NCI-H82 (cell line): Measurements from ENCODE around the gene XXYLT1.
"Not testable (repeated sequence)": the region's sequence is repeated elsewhere in the genome, so short reads cannot be mapped to it uniquely, and the experiment has no call there.

Experiments
- DNase-seq: peaks from one replicate; lab custom pipeline; 2025; lab: John Stamatoyannopoulos, UW

Gene XXYLT1

GRCh38 chr3:195226900-195227447 lies 44.0 kb downstream of the XXYLT1 start:
- DNase-seq = peak; percentile 23

GRCh38 chr3:195226445-195226844 lies 44.5 kb downstream of the XXYLT1 start:
- no peak for DNase-seq

- DNase-seq = no peak
These were observed 45.9 kb downstream of the XXYLT1 start for GRCh38 chr3:195224980-195225580.

DNA sequence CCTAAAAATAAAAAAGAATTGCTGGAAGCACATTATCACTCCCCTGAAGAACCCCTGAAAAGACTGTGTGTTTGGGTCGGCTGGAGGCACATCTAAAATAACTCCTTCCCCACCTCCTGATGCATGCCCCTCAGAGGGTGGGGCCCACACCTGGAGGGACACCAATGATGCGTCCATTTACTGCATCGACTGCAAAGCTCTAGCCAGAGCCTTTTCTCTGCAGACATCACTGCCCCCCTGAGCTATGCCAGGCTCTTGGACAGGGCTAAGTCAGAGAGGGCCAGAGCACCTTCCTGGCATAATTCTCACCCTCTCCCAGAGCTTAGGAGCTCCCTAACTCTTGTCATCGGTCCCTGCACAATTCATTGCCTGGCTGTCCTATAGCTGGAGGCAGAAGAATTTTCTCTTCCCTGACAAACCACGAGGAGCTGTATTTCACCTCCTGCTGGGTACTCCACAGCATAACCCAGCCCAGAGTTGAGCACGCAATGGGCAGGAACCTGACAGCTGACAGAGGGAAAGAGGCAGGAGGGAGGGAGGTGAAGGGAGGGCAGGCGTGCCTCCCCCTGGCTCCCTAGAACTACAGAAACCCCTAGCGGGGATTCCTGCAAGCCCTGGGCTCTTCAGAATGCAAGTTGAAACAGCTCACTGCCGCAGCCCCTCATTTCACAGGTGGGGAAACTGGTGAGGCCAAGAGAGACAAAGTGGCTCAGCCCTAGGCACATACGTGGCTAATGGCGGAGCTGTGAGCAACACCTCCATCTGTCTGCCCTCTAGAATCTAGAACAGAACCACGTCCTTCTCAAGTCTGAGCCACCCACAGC lies 46.6 kb downstream of the XXYLT1 start:
- no peak for DNase-seq

- no peak for DNase-seq
These were observed 48.9 kb downstream of the XXYLT1 start for GRCh38 chr3:195221876-195222617.

GRCh38 chr3:195221015-195221853 lies 49.7 kb downstream of the XXYLT1 start:
- no peak for DNase-seq

- DNase-seq = no peak
These were observed 51.4 kb downstream of the XXYLT1 start for GRCh38 chr3:195219351-195220230.

- not testable (repeated sequence) for DNase-seq
These were observed 52.6 kb downstream of the XXYLT1 start for GRCh38 chr3:195218331-195218730.

DNA sequence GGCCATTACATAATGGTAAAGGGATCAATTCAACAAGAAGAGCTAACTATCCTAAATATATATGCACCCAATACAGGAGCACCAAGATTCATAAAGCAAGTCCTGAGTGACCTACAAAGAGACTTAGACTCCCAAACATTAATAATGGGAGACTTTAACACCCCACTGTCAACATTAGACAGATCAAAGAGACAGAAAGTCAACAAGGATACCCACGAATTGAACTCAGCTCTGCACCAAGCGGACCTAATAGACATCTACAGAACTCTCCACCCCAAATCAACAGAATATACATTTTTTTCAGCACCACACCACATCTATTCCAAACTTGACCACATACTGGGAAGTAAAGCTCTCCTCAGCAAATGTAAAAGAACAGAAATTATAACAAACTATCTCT lies 55.4 kb downstream of the XXYLT1 start:
- not testable (repeated sequence) for DNase-seq

GRCh38 chr3:195214381-195214780 lies 56.6 kb downstream of the XXYLT1 start:
- DNase-seq = no peak

GRCh38 chr3:195213639-195214315 lies 57.2 kb downstream of the XXYLT1 start:
- DNase-seq = no peak

GRCh38 chr3:195212749-195213375 lies 58.1 kb downstream of the XXYLT1 start:
- DNase-seq = no peak

DNA sequence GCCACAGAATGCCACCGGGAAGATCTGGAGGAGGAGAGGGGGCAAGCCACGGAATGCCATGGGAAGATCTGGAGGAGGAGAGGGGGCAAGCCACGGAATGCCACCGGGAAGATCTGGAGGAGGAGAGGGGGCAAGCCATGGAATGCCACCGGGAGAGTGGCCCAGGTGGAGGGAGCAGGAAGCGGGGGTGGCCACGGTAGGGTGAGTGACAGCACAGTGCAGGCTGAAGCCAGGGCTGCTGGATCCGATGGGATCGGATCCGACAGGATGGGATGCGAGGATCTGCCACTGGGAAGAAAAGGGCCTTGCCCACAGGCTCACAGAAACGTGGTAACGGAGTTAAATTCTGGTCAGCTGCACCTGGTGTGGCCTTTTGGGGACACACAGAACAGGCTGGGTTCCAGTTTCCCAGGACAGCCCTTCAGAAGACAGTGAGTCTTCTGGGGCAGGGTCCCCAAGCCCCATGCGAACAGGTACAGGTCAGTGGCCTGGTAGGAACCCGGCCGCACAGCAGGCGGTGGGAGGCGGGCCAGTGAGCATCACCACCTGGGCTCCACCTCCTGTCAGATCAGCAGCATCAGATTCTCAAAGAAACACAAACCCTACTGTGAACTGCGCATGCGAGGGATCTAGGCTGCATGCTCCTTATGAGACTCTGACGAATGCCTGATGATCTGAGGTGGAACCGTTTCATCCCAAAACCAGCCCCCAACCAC lies 58.8 kb downstream of the XXYLT1 start:
- DNase-seq = no peak

DNA sequence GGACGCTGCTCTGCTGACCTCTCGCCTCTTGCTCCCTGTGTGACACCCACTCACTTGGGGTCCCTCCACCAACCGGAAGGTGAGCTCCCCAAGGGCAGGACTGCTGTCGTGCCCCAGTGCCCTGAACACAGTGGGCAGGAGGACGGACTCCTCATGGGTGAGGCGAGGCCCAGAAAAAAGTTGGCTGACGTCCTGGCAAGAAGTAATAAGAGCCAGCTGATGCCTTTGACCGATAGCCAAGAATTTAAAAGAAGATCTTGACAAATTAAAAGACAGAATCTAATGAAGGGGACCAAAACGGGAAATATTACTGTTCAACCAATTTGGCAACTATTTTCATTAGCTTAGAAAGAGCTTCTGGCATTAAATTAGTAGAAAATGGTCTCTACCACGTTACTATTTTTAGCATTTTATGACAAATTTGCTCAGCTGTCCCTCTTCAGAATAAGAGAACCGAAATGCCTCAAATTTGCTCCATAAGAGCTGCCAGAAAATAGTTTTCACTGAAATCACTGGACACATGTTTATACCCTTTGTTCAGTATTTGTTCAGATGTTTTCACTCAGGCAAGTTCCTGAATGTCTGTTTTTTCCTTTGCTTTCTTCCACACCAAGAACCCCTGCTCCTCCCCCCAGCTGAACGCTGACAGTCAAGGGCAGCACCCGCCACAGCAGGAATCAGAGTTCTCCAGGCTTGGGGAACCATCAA lies 60.5 kb downstream of the XXYLT1 start:
- DNase-seq = no peak

DNA sequence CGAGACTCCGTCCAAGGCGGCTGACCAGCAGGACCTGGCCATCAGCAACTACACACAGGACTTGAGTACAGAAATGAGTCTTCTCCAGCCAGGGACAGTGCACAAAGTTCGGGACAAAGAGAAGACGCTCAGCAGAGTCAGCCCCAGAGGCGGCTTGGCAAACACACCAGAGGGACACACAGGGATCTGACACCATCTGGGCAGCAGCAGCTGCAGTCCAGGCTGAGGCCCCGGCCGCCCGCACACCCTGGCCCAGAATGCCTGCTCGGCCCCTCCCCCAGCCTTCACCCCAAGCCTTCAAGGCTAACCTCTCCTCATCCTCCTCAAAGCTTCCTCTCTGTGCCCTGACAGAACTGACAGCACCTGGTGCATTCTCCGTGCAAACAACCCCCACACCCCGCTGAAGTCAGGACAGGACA lies 61.1 kb downstream of the XXYLT1 start:
- DNase-seq = peak; percentile 63

- no peak for DNase-seq
These were observed 61.7 kb downstream of the XXYLT1 start for GRCh38 chr3:195209083-195209846.

- no peak for DNase-seq
These were observed 62.3 kb downstream of the XXYLT1 start for GRCh38 chr3:195208631-195209030.
